SK-N-SH (cell line): ENCODE measurements around the gene LDB3. TPM values are rescaled to one million over a fixed set of nuclear protein-coding genes. Genes with fewer than 3 reads are reported as not detected.

Experiments used
- CTCF ChIA-PET: fragments of 300-600, 350-600 bp; formaldehyde crosslinking; extraction: SDS; loops from one replicate; lab custom pipeline; 2021; lab: Yijun Ruan, JAX
- POLR2A ChIA-PET: fragments of 350-600 bp; sonication (Branson Sonifier 250); formaldehyde crosslinking; extraction: SDS; loops from one replicate; lab custom pipeline; 2020; ENCODE audit warnings: antibody characterized with exemption, inconsistent platforms; lab: Yijun Ruan, JAX
- DNase-seq: peaks from one replicate; pipeline ENCODE4 v3.0.0; 2012
- H2AFZ ChIP-seq: fragments of 200-600 bp; sonication (generic); 2 replicates; pipeline ENCODE4 v1.8.1; 2016; ENCODE audit warnings: antibody characterized with exemption, mild to moderate bottlenecking, low read depth
- H3F3A ChIP-seq: fragments of 200-600 bp; sonication (generic); replicated peaks from 2 replicates; pipeline ENCODE3; 2016; ENCODE audit warnings: antibody characterized with exemption, mild to moderate bottlenecking; ENCODE audit not compliant: insufficient read depth
- H3K27ac ChIP-seq, 2 experiments: fragments of 200-500 bp in 1 of 2; fragments of 200-600 bp in 1 of 2; sonication (Bioruptor generic) in 1 of 2; sonication (generic), shearing (Covaris generic) in 1 of 2; 2 replicates each; pipeline versions ENCODE4 v1.5.1 to v1.6.1; 2014 to 2016; ENCODE audit warnings: low read depth in 2 of 2, inconsistent platforms in 1 of 2, low read length in 1 of 2, mild to moderate bottlenecking in 1 of 2, mixed read lengths in 1 of 2
- H3K27me3 ChIP-seq: fragments of 200-600 bp; sonication (generic), shearing (Covaris generic); 2 replicates; pipeline ENCODE4 v1.6.1; 2016; ENCODE audit warnings: mixed run types; ENCODE audit not compliant: insufficient read depth
- H3K36me3 ChIP-seq, 2 experiments: fragments of 200-500 bp in 1 of 2; fragments of 200-600 bp in 1 of 2; sonication (Bioruptor generic) in 1 of 2; sonication (generic) in 1 of 2; replicated peaks in 1 of 2; 2 replicates each; pipeline versions ENCODE3 to v1.5.1; 2014 to 2016; ENCODE audit warnings: low read length in 1 of 2, mild to moderate bottlenecking in 1 of 2; ENCODE audit not compliant: insufficient read depth in 2 of 2, control insufficient read depth in 1 of 2
- H3K4me1 ChIP-seq, 2 experiments: fragments of 200-500 bp in 1 of 2; fragments of 200-600 bp in 1 of 2; sonication (Bioruptor generic) in 1 of 2; sonication (generic), shearing (Covaris generic) in 1 of 2; 2 replicates each; pipeline versions ENCODE4 v1.5.1 to v1.6.1; 2014 to 2016; ENCODE audit warnings: low read depth in 1 of 2, low read length in 1 of 2, mixed run types in 1 of 2; ENCODE audit not compliant: insufficient read depth in 2 of 2, control insufficient read depth in 1 of 2
- H3K4me2 ChIP-seq: fragments of 200-600 bp; sonication (generic), shearing (Covaris generic); 2 replicates; pipeline ENCODE4 v1.6.1; 2017; ENCODE audit warnings: mixed run types
- H3K4me3 ChIP-seq, 2 experiments: fragments of 200-500 bp in 1 of 2; fragments of 200-600 bp in 1 of 2; sonication (Bioruptor generic) in 1 of 2; sonication (generic), shearing (Covaris generic) in 1 of 2; 2 replicates each; pipeline versions ENCODE4 v1.5.1 to v1.8.1; 2014 to 2016; ENCODE audit warnings: low read depth in 2 of 2, inconsistent platforms in 1 of 2, low read length in 1 of 2, mild to moderate bottlenecking in 1 of 2, mixed read lengths in 1 of 2, moderate library complexity in 1 of 2
- H3K79me2 ChIP-seq: fragments of 200-600 bp; sonication (generic); 2 replicates; pipeline ENCODE4 v1.8.1; 2017; ENCODE audit warnings: mild to moderate bottlenecking; ENCODE audit not compliant: insufficient read depth
- H3K9ac ChIP-seq: fragments of 200-600 bp; sonication (generic); 2 replicates; pipeline ENCODE4 v1.6.1; 2017; ENCODE audit warnings: mixed run types
- H3K9me2 ChIP-seq: fragments of 200-600 bp; sonication (generic); 2 replicates; pipeline ENCODE4 v1.6.1; 2017; ENCODE audit warnings: mixed run types
- H3K9me3 ChIP-seq: fragments of 200-600 bp; sonication (generic); 2 replicates; pipeline ENCODE4 v1.6.1; 2017; ENCODE audit warnings: mixed run types, mild to moderate bottlenecking, moderate library complexity
- H4K20me1 ChIP-seq: fragments of 200-600 bp; sonication (generic); 2 replicates; pipeline ENCODE4 v1.6.1; 2017; ENCODE audit warnings: mild to moderate bottlenecking, mixed run types; ENCODE audit not compliant: insufficient read depth
- CHD2 ChIP-seq: fragments of 150-350 bp; IDR thresholded peaks from 2 replicates; pipeline ENCODE4 v1.6.1; 2018; ENCODE audit warnings: low read length; ENCODE audit not compliant: partially characterized antibody
- CTCF ChIP-seq: fragments of 200-600 bp; sonication (generic); IDR thresholded peaks from 2 replicates; pipeline ENCODE4 v1.6.1; 2017; ENCODE audit warnings: antibody characterized with exemption, mild to moderate bottlenecking, moderate library complexity
- EP300 ChIP-seq, 2 experiments: IDR thresholded peaks; 2 replicates each; pipeline versions ENCODE4 v1.4.0 to v1.6.1; 2012; ENCODE audit warnings: borderline replicate concordance in 1 of 2, low read depth in 1 of 2, low read length in 1 of 2
- GATA2 ChIP-seq: sonication (generic); formaldehyde crosslinking; IDR thresholded peaks from 2 replicates; pipeline ENCODE4 v1.5.0; 2020; ENCODE audit warnings: mild to moderate bottlenecking, missing genetic modification reagents
- IRF3 ChIP-seq: fragments of 150-350 bp; IDR thresholded peaks from 2 replicates; pipeline ENCODE4 v1.6.1; 2016; ENCODE audit warnings: mild to moderate bottlenecking, low read depth, low read length
- JUND ChIP-seq: IDR thresholded peaks from 2 replicates; pipeline ENCODE4 v1.4.0; 2012
- MEF2A ChIP-seq: IDR thresholded peaks from 2 replicates; pipeline ENCODE4 v1.4.0; 2012; ENCODE audit warnings: low read depth, borderline replicate concordance
- POLR2AphosphoS5 ChIP-seq: IDR thresholded peaks from 2 replicates; pipeline ENCODE4 v1.6.1; 2012; ENCODE audit warnings: low read depth, low read length
- RCOR1 ChIP-seq: fragments of 150-350 bp; IDR thresholded peaks from 2 replicates; pipeline ENCODE4 v1.6.1; 2017; ENCODE audit warnings: antibody characterized with exemption, low read length
- SMC3 ChIP-seq: IDR thresholded peaks from 2 replicates; pipeline ENCODE4 v1.6.1; 2012; ENCODE audit warnings: low read depth, low read length, improper control_type of control experiment
- YY1 ChIP-seq: IDR thresholded peaks from 2 replicates; pipeline ENCODE4 v1.4.0; 2012; ENCODE audit warnings: low read depth, mild to moderate bottlenecking
- ZBTB33 ChIP-seq: IDR thresholded peaks from 2 replicates; pipeline ENCODE4 v1.4.0; 2012; ENCODE audit warnings: low read depth, borderline replicate concordance
- WGBS: methylation state at CpG from one replicate; pipeline ENCODE4 v1.1.6; 2017; ENCODE audit warnings: low lambda C conversion rate; 5-methylcytosine and 5-hydroxymethylcytosine counted together
- polyA plus RNA-seq, 3 experiments: library from polyadenylated mRNA; depleted of rRNA; stranded (reverse); fragments of >200 nt; gene quantifications; 2 replicates each; pipeline ENCODE4 v1.2.3, GENCODE V29; 2012

LDB3 gene
- polyA plus RNA-seq, 1 of the 3 experiments (the other 2 are of a cell fraction), result 0.48 TPM

GRCh38 chr10:86651631-86652331 is 16.5 kb upstream of the LDB3 start:
- Histone ChIP-seq H3K4me3 (no peak overlapping the region), H3K79me2 (no peaks in the 10 kb centered on the region), H4K20me1 (no peaks in the 10 kb centered on the region), H2AFZ (no peak overlapping the region), H3K27ac (no peak overlapping the region), H3K9me2 (no peaks in the 10 kb centered on the region), H3K4me1 (peaks cover 11 to 23% of the 10 kb centered on the region in 2 experiments), H3K4me2 (no peak overlapping the region), H3K9me3 (no peaks in the 10 kb centered on the region), H3K36me3 (no peaks in the 10 kb centered on the region), H3F3A (peaks cover 11% of the 10 kb centered on the region), H3K9ac (no peak overlapping the region), H3K27me3 (no peaks in the 10 kb centered on the region)
- CTCF ChIA-PET, result interaction anchor here (1.9 kb wide), 1 partner anchor 10 kb away, joined by 6 read pairs; no protein-coding TSS in a partner anchor
- no peak for TF ChIP-seq SMC3
- TF ChIP-seq JUND, result no peak
- no peak for TF ChIP-seq IRF3
- no peak for TF ChIP-seq ZBTB33
- peak; percentile 13 for DNase-seq
- WGBS, result 84% methylated on average over 7 of the region's 16 CpGs
- POLR2A ChIA-PET, result no interaction called here

GRCh38 chr10:86652361-86653202 is 15.7 kb upstream of the LDB3 start:
- Histone ChIP-seq H3K27me3 (no peaks in the 10 kb centered on the region), H3K79me2 (no peaks in the 10 kb centered on the region), H3K4me3 (no peak overlapping the region), H3K4me2 (no peak overlapping the region), H3K9me2 (no peaks in the 10 kb centered on the region), H2AFZ (no peak overlapping the region), H3K36me3 (no peaks in the 10 kb centered on the region), H3K27ac (no peak overlapping the region)
- CTCF ChIA-PET, result no interaction called here
- TF ChIP-seq CTCF (no peak), GATA2 (CRISPR knock-in tag) (no peak), YY1 (no peak), MEF2A (no peak), RCOR1 (no peak), CHD2 (no peak), IRF3 (no peak), POLR2AphosphoS5 (no peak), EP300 (IDR thresholded peaks at IDR 0.05; ENCODE audit: borderline replicate concordance in 1 of 2, low read depth in 1 of 2, low read length in 1 of 2) (no peak)
- TF ChIP-seq, all 33 proteins: peak for 0
- 81% methylated on average over 14 of the region's 14 CpGs for WGBS
- H4K20me1 ChIP-seq, result no peaks in the 10 kb centered on the region
- no peaks in the 10 kb centered on the region for H3K9me3 ChIP-seq
- no peak overlapping the region for H3K9ac ChIP-seq
- peaks cover 11% of the 10 kb centered on the region for H3F3A ChIP-seq
- POLR2A ChIA-PET, result no interaction called here
- peaks cover 11 to 21% of the 10 kb centered on the region in 2 experiments for H3K4me1 ChIP-seq
- DNase-seq, result peak; percentile 14
